RWPE1 (cell line): ENCODE data around the gene RIPOR3.

Experiments used
- CTCF ChIA-PET: fragments of 350-600 bp; sonication (Branson Sonifier 250); formaldehyde crosslinking; extraction: SDS; loops from one replicate; lab custom pipeline; 2021; lab: Yijun Ruan, JAX
- POLR2A ChIA-PET: fragments of 400-600 bp; formaldehyde crosslinking; extraction: SDS; loops from one replicate; lab custom pipeline; 2020; ENCODE audit warnings: antibody characterized with exemption; ENCODE audit not compliant: low non-redundant PET; lab: Yijun Ruan, JAX
- DNase-seq: peaks from one replicate; pipeline ENCODE4 v3.0.0; 2012; ENCODE audit warnings: low spot score
- H3K27ac ChIP-seq: fragments of 450-650 bp; 2 replicates; pipeline ENCODE4 v1.5.1; 2017
- CTCF ChIP-seq: fragments of 450-650 bp; conservative IDR thresholded peaks from 2 replicates; pipeline ENCODE4 v1.5.1; 2017; ENCODE audit warnings: low read depth, mild to moderate bottlenecking

RIPOR3 gene

GRCh38 chr20:50595988-50596693 is 95.2 kb downstream of the RIPOR3 start:
- POLR2A ChIA-PET = no interaction called here
- no peak for TF ChIP-seq CTCF
- DNase-seq = peak; percentile 47
- CTCF ChIA-PET = interaction anchor here (0.7 to 1.2 kb wide), 2 partner anchors 194 to 198 kb away, joined by 3 to 5 read pairs; no protein-coding TSS in a partner anchor
- no peak overlapping the region; the same call in 1 of the 2 replicates for H3K27ac ChIP-seq

- no peak for DNase-seq
- CTCF ChIA-PET = interaction anchor here (0.8 to 1.2 kb wide), 2 partner anchors 22 to 195 kb away, joined by 3 to 4 read pairs; no protein-coding TSS in a partner anchor
These were observed 95.9 kb downstream of the RIPOR3 start for GRCh38 chr20:50595433-50595895.

GRCh38 chr20:50594591-50595432 is 96.5 kb downstream of the RIPOR3 start:
- DNase-seq = no peak
- ChIA-PET POLR2A (no interaction called here), CTCF (interaction anchor here (0.6 to 0.8 kb wide), 2 partner anchors 23 to 386 kb away, joined by 3 to 4 read pairs; no protein-coding TSS in a partner anchor)
- H3K27ac ChIP-seq = no peak overlapping the region
- no peak for TF ChIP-seq CTCF

More at GRCh38 chr20:50595433-50595895, 95.9 kb downstream of the RIPOR3 start:
- no peak overlapping the region for H3K27ac ChIP-seq
- no peak for TF ChIP-seq CTCF
- POLR2A ChIA-PET = no interaction called here

GRCh38 chr20:50594231-50594590 is 97.1 kb downstream of the RIPOR3 start:
- ChIA-PET POLR2A (no interaction called here), CTCF (interaction anchor here (0.6 kb wide), 1 partner anchor 387 kb away, joined by 3 read pairs; no protein-coding TSS in a partner anchor)
- TF ChIP-seq CTCF = no peak
- H3K27ac ChIP-seq = no peak overlapping the region
- no peak for DNase-seq

GRCh38 chr20:50593005-50593335 is 98.4 kb downstream of the RIPOR3 start:
- TF ChIP-seq CTCF = no peak
- DNase-seq = no peak
- peak overlapping the region; percentile 65 for H3K27ac ChIP-seq
- ChIA-PET POLR2A (no interaction called here), CTCF (interaction anchor here (0.6 to 1.2 kb wide), 4 partner anchors 14 to 315 kb away, joined by 3 to 5 read pairs (median 4); no protein-coding TSS in a partner anchor)
